HG02938 (cell line): ENCODE data around the gene HCLS1.
"Not testable (repeated sequence)": the region's sequence is repeated elsewhere in the genome, so short reads cannot be mapped to it uniquely, and the experiment has no call there.

Experiments used
- ATAC-seq: cut with Tn5 transposase; IDR thresholded peaks from one replicate; pipeline ENCODE4 v1.9.1; 2021; ENCODE audit warnings: mild to moderate bottlenecking, moderate library complexity; ENCODE audit not compliant: unreplicated experiment

The HCLS1 gene

DNA sequence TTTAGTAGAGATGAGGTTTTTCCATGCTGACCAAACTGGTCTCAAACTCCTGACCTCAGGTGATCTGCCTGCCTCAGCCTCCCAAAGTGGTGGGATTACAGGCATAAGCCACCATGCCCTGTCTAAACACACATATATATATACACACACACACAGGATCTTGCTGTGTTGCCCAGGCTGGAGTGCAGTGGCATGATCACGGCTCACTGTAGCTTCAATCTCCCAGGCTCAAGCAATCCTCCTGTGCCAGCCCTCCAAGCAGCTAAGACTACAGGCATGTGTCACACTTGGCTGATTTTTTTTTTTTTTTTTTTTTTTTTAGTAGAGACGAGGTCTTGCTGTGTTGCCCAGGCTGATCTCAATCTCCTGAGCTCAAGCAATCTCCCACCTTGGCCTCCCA, 60.8 kb downstream of the HCLS1 start:
- not testable (repeated sequence) for ATAC-seq

DNA sequence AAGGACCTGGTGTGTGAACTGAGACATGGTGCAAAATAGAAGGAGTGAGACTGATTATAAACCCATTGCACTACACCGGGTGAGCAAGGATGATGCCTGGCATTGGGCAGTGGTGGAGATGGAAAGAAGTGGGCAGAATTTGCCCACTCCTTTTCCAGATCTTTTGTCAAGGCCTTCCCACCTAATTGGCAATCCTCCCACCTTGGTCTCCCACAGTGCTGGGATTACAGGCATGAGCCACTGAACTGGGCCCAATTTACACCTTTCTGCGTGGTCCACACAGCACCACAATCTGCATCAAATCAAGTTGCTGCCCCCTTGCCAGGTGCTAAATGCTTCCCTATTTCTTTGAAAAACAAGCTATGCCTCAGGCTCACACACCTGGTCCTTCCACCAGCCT, 62.1 kb downstream of the HCLS1 start:
- ATAC-seq = no peak

DNA sequence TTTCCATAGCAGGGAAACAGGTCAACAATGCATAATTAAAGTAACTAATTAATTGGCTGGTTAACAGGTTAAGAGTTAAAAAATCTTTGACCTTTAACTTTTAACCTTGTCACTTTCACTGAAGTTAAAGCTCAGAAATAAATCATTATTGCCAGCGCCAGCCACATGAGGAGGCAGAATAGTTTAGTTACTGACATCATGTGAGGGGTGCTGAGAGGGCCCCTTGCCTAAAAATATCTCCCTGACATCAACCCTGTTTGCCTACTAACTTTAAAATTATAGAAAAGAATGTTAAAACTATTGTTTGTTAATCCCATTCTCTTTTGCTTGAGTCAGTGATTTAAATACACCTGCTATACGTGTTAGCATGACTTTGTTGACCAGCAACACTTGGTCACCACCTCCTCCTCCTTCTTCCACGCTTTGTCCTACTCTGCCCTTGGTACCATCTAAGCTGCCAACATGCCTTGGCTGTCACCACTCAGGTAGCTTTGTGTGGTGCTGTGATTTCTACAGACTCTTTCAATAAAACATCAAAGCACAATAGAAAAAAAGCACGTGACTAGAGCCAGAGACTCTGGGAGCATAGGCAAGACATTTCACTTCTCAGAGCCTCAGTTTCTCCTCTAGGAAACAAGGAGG, 64.8 kb downstream of the HCLS1 start:
- no peak for ATAC-seq

DNA sequence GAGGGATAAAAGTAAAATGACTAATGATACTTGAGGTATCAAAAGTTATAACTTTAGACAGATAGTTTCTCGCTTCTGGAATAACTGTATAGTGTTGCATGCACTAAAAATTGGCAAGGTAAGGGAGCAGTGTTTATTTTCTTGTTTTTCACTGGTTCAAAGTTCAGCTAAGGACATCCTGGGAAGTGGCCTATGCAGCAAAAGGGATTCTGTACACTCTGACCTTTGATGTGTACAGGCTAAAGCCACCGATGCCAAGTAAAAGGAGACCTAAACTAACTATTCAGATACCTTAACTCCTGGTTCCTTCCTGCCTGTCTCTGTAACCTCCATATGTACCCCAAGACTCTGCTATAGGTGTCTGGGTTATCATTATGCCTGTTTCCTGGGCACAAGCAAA, 65.9 kb downstream of the HCLS1 start:
- no peak for ATAC-seq

DNA sequence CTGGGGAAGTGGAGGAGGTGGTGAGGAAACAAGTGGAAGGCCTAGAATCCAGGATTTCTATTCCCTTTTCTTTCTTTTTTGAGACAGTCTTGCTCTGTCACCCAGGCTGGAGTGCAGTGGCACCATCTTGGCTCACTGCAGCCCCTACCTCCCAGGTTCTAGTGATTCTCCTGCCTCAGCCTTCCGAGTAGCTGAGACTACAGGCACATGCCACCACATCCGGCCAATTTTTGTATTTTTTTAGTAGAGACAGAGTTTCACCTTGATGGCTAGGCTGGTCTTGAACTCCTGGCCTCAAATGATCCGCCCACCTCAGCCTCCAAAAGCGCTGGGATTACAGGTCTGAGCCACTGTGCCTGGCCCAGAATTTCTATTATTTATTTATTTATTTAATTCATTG, 66.9 kb downstream of the HCLS1 start:
- not testable (repeated sequence) for ATAC-seq

DNA sequence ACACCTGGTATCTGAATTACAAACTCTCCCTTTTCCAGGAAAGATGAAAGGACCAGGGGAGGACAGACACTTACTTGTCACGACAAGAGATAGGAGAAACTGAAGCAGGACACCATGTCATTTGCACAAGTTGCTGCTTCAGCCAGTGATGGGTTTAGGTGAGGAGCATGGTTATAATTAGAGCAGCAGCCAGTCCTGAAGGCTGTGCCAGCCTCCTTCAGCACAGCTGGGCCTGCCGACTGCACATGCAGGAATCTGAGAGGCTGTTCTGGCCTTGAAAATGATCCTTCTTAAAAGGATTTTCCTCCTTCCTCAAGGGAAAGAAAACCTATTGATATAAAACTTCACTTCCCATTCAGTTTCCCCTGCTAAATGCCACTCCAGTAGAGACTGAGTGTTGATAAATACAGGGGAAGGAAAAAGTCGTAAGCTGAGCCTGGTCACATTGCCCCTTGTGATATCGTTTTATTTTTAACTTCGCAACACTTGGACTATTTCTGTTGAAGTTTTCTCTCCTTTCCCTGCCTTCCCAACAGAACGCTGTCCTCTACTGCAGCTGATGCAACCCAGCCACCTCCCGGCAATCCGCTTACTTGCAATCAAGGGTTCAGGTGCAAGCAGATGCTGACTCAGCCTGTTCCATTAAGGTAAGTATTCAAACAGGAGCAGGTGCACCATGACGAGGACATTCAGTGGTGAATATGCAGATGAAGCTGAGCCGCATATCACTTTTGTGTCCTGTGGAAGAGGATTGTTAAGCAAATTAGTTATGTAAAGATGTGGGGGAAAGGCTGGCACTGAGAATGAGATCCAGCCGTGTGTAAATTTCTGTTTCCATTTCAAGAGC, 67.6 kb downstream of the HCLS1 start, which contains the start of gene FBXO40:
FBXO40 (plus strand) TSS at position 524 of the 847 bp plus-strand sequence. CDS start 27,197 bp downstream, outside the sequence.
- ATAC-seq = no peak

DNA sequence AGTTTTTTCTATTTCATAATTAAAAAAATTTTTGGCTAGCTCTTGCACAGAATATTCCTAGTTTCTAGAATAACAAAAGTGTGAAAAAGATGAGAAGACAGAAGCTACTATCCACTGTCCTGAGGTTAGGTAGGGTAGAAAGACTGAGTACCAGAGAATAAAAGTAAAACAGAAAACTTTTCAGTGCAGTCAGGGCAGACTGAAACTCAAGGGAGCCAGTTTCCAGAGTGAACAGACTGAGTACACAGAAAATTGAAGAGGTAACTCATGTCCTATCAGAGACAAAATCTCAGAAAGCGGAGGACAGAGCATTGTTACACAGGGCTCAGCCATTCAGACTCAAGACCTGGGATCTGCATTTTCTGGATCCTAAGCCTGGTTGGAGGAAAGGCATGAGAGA, 76.3 kb downstream of the HCLS1 start:
- ATAC-seq = no peak

DNA sequence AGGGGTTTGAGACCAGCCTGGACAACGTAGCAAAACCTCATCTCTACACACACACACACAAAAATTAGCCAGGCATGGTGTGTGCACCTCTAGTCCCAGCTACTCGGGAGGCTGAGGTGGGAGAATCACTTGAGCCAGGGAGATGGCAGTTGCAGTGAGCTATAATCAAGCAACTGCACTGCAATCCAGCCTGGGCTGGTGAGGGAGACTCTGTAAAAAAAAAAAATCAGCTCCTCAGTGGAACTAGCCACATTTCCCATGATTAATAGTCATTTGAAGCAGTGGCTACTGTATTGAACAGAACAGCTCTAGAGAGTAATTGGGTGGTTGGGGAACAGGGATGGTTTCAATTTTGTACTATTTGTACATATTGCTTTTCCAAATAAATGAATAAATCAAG, 79.0 kb downstream of the HCLS1 start:
- ATAC-seq = no peak
